HT1080 (cell line): ENCODE measurements around the gene IMPG2. TPM values are rescaled to one million over a fixed set of nuclear protein-coding genes. Genes with fewer than 3 reads are reported as not detected.
"Not testable (repeated sequence)": the region's sequence is repeated elsewhere in the genome, so short reads cannot be mapped to it uniquely, and the experiment has no call there.

ENCODE experiments used
- DNase-seq: peaks from one replicate; pipeline ENCODE4 v3.0.0-alpha.2; 2015; ENCODE audit warnings: low read depth
- polyA plus RNA-seq, 2 experiments: library from polyadenylated mRNA; depleted of rRNA; stranded (reverse); fragments of >200 nt; gene quantifications; 2 replicates each; pipeline ENCODE4 v1.2.3, GENCODE V29; 2015
- total RNA-seq: library from RNA; depleted of rRNA; stranded (reverse); fragments of >200 nt; shearing (Covaris generic); gene quantifications from 2 replicates; pipeline ENCODE4 v1.2.3, GENCODE V29; 2014; rRNA removed

The IMPG2 gene
- 0.03 TPM in 1 of 2 replicates, not detected in the other for total RNA-seq
- 0.01 TPM in 1 of 2 replicates, not detected in the other for polyA plus RNA-seq (2015; cell fraction: cytosol; rRNA removed)
- polyA plus RNA-seq (2015; cell fraction: nucleus; rRNA removed): 0.12 TPM in 2 replicates

- DNase-seq: no peak
Measured at GRCh38 chr3:101320475-101320874, at the start of gene IMPG2. TSS of gene IMPG2 (minus strand) at chr3:101320575. CDS start at chr3:101320372, 203 bp downstream.

GRCh38 chr3:101362406-101362805, 42.0 kb upstream of the IMPG2 start:
- DNase-seq: no peak

- DNase-seq: peak; percentile 1
Measured at GRCh38 chr3:101351829-101352228, 31.5 kb upstream of the IMPG2 start.

GRCh38 chr3:101340591-101340990, 20.2 kb upstream of the IMPG2 start:
- peak; percentile 31 for DNase-seq

- no peak for DNase-seq
Measured at GRCh38 chr3:101333883-101334282, 13.5 kb upstream of the IMPG2 start.

- DNase-seq: no peak
Measured at GRCh38 chr3:101329016-101329673, 8.8 kb upstream of the IMPG2 start.

- DNase-seq: no peak
Measured at GRCh38 chr3:101325393-101326134, 5.2 kb upstream of the IMPG2 start.

GRCh38 chr3:101319531-101319930, 844 bp downstream of the IMPG2 start:
- no peak for DNase-seq

- no peak for DNase-seq
Measured at GRCh38 chr3:101312545-101312944, 7.8 kb downstream of the IMPG2 start.

GRCh38 chr3:101311676-101312075, 8.7 kb downstream of the IMPG2 start:
- DNase-seq: no peak

- no peak for DNase-seq
Measured at GRCh38 chr3:101310978-101311375, 9.4 kb downstream of the IMPG2 start.

GRCh38 chr3:101308147-101308772, 12.1 kb downstream of the IMPG2 start:
- not testable (repeated sequence) for DNase-seq

GRCh38 chr3:101303836-101304235, 16.5 kb downstream of the IMPG2 start:
- DNase-seq: no peak

- no peak for DNase-seq
Measured at GRCh38 chr3:101303089-101303731, 17.2 kb downstream of the IMPG2 start.

- no peak for DNase-seq
Measured at GRCh38 chr3:101300073-101300472, 20.3 kb downstream of the IMPG2 start.

- no peak for DNase-seq
Measured at GRCh38 chr3:101292027-101292426, 28.3 kb downstream of the IMPG2 start.

- DNase-seq: no peak
Measured at GRCh38 chr3:101288294-101288693, 32.1 kb downstream of the IMPG2 start.

- no peak for DNase-seq
Measured at GRCh38 chr3:101284757-101285156, 35.6 kb downstream of the IMPG2 start.

GRCh38 chr3:101281521-101282030, 38.8 kb downstream of the IMPG2 start:
- DNase-seq: no peak

GRCh38 chr3:101279765-101280385, 40.5 kb downstream of the IMPG2 start:
- DNase-seq: peak; percentile 28

- peak; percentile 53 for DNase-seq
Measured at GRCh38 chr3:101279162-101279561, 41.2 kb downstream of the IMPG2 start.
